GM21528 (cell line): ENCODE measurements around the gene BCAP31.

Experiments used
- ATAC-seq: cut with Tn5 transposase; IDR thresholded peaks from one replicate; pipeline ENCODE4 v1.9.1; 2021; ENCODE audit warnings: mild to moderate bottlenecking, moderate library complexity; ENCODE audit not compliant: unreplicated experiment, low FRiP score

The BCAP31 gene

GRCh38 chrX:153662266-153662665 is 61.9 kb downstream of the BCAP31 start:
- ATAC-seq, result no peak

DNA sequence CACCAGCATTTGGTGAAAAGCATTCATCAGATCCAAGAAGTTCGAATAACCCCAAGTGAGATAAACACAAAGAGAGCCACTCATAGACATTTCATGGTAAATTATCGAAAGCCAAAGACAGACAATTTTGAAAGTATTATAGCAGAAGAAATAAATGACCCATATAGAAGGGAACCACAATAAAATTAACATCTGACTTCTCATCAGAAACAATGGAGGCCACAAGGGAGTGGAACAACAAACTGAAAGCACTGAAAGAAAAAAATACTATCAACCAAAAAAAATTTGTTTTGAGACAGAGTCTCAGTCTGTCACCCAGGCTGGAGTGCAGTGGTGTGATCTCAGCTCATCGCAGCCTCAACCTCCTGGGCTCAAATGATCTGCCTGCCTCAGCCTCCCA is 64.9 kb downstream of the BCAP31 start:
- no peak for ATAC-seq

GRCh38 chrX:153657161-153657560 is 67.0 kb downstream of the BCAP31 start:
- ATAC-seq, result no peak

- no peak for ATAC-seq
Observed at GRCh38 chrX:153653556-153653955, 70.6 kb downstream of the BCAP31 start.

DNA sequence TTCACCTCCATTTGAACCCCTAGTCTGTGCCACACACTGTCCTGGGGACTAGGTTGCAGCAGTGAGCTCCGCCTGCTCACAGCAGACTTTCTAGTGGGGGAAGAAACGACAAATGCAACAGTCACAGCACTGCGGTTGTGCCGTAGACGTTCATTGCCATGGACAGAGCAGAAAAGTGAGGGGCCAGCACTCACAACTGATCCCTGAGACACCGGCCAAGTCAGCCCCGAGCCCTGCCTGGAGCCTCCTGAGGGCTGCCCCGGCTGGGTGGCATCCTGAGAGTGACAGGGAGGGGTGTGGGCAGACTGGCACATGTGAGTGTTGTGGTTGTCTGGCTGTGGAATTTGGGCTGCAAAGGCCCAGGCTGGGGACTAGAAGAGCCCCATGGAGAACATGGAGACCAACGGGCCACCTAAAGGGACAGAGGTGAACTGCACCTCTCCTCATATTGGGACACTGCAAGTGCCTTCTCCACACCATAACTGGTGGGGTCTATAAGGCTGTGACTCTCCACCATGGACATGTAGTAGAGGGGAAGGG is 72.6 kb downstream of the BCAP31 start:
- ATAC-seq, result no peak

- ATAC-seq, result no peak
Observed at GRCh38 chrX:153650959-153651358, 73.2 kb downstream of the BCAP31 start.
